ENCODE measurements around the gene HJV. TPM values are rescaled to one million over a fixed set of nuclear protein-coding genes. Genes with fewer than 3 reads are reported as not detected.
A peak's percentile ranks its signal among the peaks of the same experiment; 100 is the strongest.
"Not testable (repeated sequence)": the region's sequence is repeated elsewhere in the genome, so short reads cannot be mapped to it uniquely, and the experiment has no call there.

Gene HJV
- total and polyA plus RNA-seq, 2 donors (not counting 1 experiment from before 2014, with no cell fraction given), result not detected

GRCh38 chr1:146051452-146051851 is 29.9 kb upstream of the HJV start:
- no peaks in the 10 kb centered on the region for H3K27me3 ChIP-seq (ENCODE audit: control insufficient read depth, insufficient read depth, low read length)
- H3K4me1 ChIP-seq (ENCODE audit: control insufficient read depth, extremely low read depth, insufficient read depth, low read length), result no peaks in the 10 kb centered on the region
- H3K4me3 ChIP-seq (replicated peaks in 1 of 4; ENCODE audit: control extremely low read depth in 1 of 4, insufficient read depth in 1 of 4, low read depth in 3 of 4, low read length in 4 of 4), result peak overlapping the region in 3 of 4 experiments; percentile 1 to 58 (median 53)
- TF ChIP-seq EZH2 (IDR thresholded peaks at IDR 0.05; ENCODE audit: low read length, missing control alignments) (no peak), CTCF (conservative IDR thresholded peaks at IDR 0.05 in 1 of 2, IDR thresholded peaks at IDR 0.05 in 1 of 2; ENCODE audit: low read depth in 1 of 2, low read length in 2 of 2) (no peak)
- no peaks in the 10 kb centered on the region for H3K79me2 ChIP-seq (ENCODE audit: control insufficient read depth, insufficient read depth, low read length)
- no peak overlapping the region for H3K9ac ChIP-seq (ENCODE audit: insufficient read depth, low read length)
- no peaks in the 10 kb centered on the region for H3K36me3 ChIP-seq (ENCODE audit: control insufficient read depth, insufficient read depth, low read length)
- no peak overlapping the region for H3K4me2 ChIP-seq (ENCODE audit: extremely low read depth, insufficient read depth, low read length)
- H4K20me1 ChIP-seq (ENCODE audit: control insufficient read depth, extremely low read depth, insufficient read depth, low read length), result no peaks in the 10 kb centered on the region
- no peak for DNase-seq (ENCODE audit: low read depth in 2 of 2)
- no peaks in the 10 kb centered on the region for H3K9me3 ChIP-seq (ENCODE audit: control insufficient read depth, insufficient read depth, low read depth, low read length)
- no peak overlapping the region for H3K27ac ChIP-seq (ENCODE audit: insufficient read depth, low read length)
- H2AFZ ChIP-seq (ENCODE audit: low read length), result no peak overlapping the region

- H3K79me2 ChIP-seq (ENCODE audit: control insufficient read depth, insufficient read depth, low read length); H2AFZ ChIP-seq (ENCODE audit: low read length); DNase-seq (ENCODE audit: low read depth in 2 of 2); H3K27ac ChIP-seq (ENCODE audit: insufficient read depth, low read length); H3K27me3 ChIP-seq (ENCODE audit: control insufficient read depth, insufficient read depth, low read length); H3K4me2 ChIP-seq (ENCODE audit: extremely low read depth, insufficient read depth, low read length); H3K9ac ChIP-seq (ENCODE audit: insufficient read depth, low read length); H3K9me3 ChIP-seq (ENCODE audit: control insufficient read depth, insufficient read depth, low read depth, low read length); H3K4me3 ChIP-seq (replicated peaks in 1 of 4; ENCODE audit: control extremely low read depth in 1 of 4, insufficient read depth in 1 of 4, low read depth in 3 of 4, low read length in 4 of 4); H3K36me3 ChIP-seq (ENCODE audit: control insufficient read depth, insufficient read depth, low read length); H4K20me1 ChIP-seq (ENCODE audit: control insufficient read depth, extremely low read depth, insufficient read depth, low read length); H3K4me1 ChIP-seq (ENCODE audit: control insufficient read depth, extremely low read depth, insufficient read depth, low read length): not testable (repeated sequence)
Observed at GRCh38 chr1:146050652-146050963, 29.1 kb upstream of the HJV start.

- H3K27me3 ChIP-seq (ENCODE audit: control insufficient read depth, insufficient read depth, low read length); H3K79me2 ChIP-seq (ENCODE audit: control insufficient read depth, insufficient read depth, low read length); H3K9ac ChIP-seq (ENCODE audit: insufficient read depth, low read length); H3K36me3 ChIP-seq (ENCODE audit: control insufficient read depth, insufficient read depth, low read length); H3K9me3 ChIP-seq (ENCODE audit: control insufficient read depth, insufficient read depth, low read depth, low read length); H2AFZ ChIP-seq (ENCODE audit: low read length); H4K20me1 ChIP-seq (ENCODE audit: control insufficient read depth, extremely low read depth, insufficient read depth, low read length); H3K4me2 ChIP-seq (ENCODE audit: extremely low read depth, insufficient read depth, low read length); H3K4me3 ChIP-seq (replicated peaks in 1 of 4; ENCODE audit: control extremely low read depth in 1 of 4, insufficient read depth in 1 of 4, low read depth in 3 of 4, low read length in 4 of 4); H3K4me1 ChIP-seq (ENCODE audit: control insufficient read depth, extremely low read depth, insufficient read depth, low read length); DNase-seq (ENCODE audit: low read depth in 2 of 2); H3K27ac ChIP-seq (ENCODE audit: insufficient read depth, low read length): not testable (repeated sequence)
Observed at GRCh38 chr1:146049866-146050651, 28.5 kb upstream of the HJV start.

GRCh38 chr1:146049436-146049835 is 27.9 kb upstream of the HJV start:
- H3K79me2 ChIP-seq (ENCODE audit: control insufficient read depth, insufficient read depth, low read length), result no peaks in the 10 kb centered on the region

GRCh38 chr1:146048514-146049115 is 27.1 kb upstream of the HJV start:
- not testable (repeated sequence) for H3K4me2 ChIP-seq (ENCODE audit: extremely low read depth, insufficient read depth, low read length); H3K4me1 ChIP-seq (ENCODE audit: control insufficient read depth, extremely low read depth, insufficient read depth, low read length); H3K27ac ChIP-seq (ENCODE audit: insufficient read depth, low read length); H3K9me3 ChIP-seq (ENCODE audit: control insufficient read depth, insufficient read depth, low read depth, low read length); H3K36me3 ChIP-seq (ENCODE audit: control insufficient read depth, insufficient read depth, low read length); H2AFZ ChIP-seq (ENCODE audit: low read length); H3K79me2 ChIP-seq (ENCODE audit: control insufficient read depth, insufficient read depth, low read length); H3K27me3 ChIP-seq (ENCODE audit: control insufficient read depth, insufficient read depth, low read length); H4K20me1 ChIP-seq (ENCODE audit: control insufficient read depth, extremely low read depth, insufficient read depth, low read length); H3K9ac ChIP-seq (ENCODE audit: insufficient read depth, low read length); H3K4me3 ChIP-seq (replicated peaks in 1 of 4; ENCODE audit: control extremely low read depth in 1 of 4, insufficient read depth in 1 of 4, low read depth in 3 of 4, low read length in 4 of 4)
- peak in 1 of 2 donors; percentile 23 for DNase-seq (ENCODE audit: low read depth in 2 of 2)

More at GRCh38 chr1:146049436-146049835, 27.9 kb upstream of the HJV start:
- no peaks in the 10 kb centered on the region for H3K36me3 ChIP-seq (ENCODE audit: control insufficient read depth, insufficient read depth, low read length)
- TF ChIP-seq EZH2 (IDR thresholded peaks at IDR 0.05; ENCODE audit: low read length, missing control alignments) (no peak), CTCF (conservative IDR thresholded peaks at IDR 0.05 in 1 of 2, IDR thresholded peaks at IDR 0.05 in 1 of 2; ENCODE audit: low read depth in 1 of 2, low read length in 2 of 2) (no peak)
- H3K4me2 ChIP-seq (ENCODE audit: extremely low read depth, insufficient read depth, low read length), result no peak overlapping the region
- no peaks in the 10 kb centered on the region for H3K27me3 ChIP-seq (ENCODE audit: control insufficient read depth, insufficient read depth, low read length)
- H2AFZ ChIP-seq (ENCODE audit: low read length), result no peak overlapping the region
- no peak overlapping the region for H3K9ac ChIP-seq (ENCODE audit: insufficient read depth, low read length)
- no peaks in the 10 kb centered on the region for H3K9me3 ChIP-seq (ENCODE audit: control insufficient read depth, insufficient read depth, low read depth, low read length)
- no peak for DNase-seq (ENCODE audit: low read depth in 2 of 2)
- H3K4me1 ChIP-seq (ENCODE audit: control insufficient read depth, extremely low read depth, insufficient read depth, low read length), result no peaks in the 10 kb centered on the region
- no peaks in the 10 kb centered on the region for H4K20me1 ChIP-seq (ENCODE audit: control insufficient read depth, extremely low read depth, insufficient read depth, low read length)
- no peak overlapping the region for H3K4me3 ChIP-seq (replicated peaks in 1 of 4; ENCODE audit: control extremely low read depth in 1 of 4, insufficient read depth in 1 of 4, low read depth in 3 of 4, low read length in 4 of 4)
- H3K27ac ChIP-seq (ENCODE audit: insufficient read depth, low read length), result no peak overlapping the region
